Stimulated activated CD8-positive, alpha-beta memory T cell treated with anti-CD3 and anti-CD28 coated beads, Interleukin-4, amount 100 ng/mL, for 48 hours (primary cell): ENCODE data around the gene FUT2.
A peak's percentile ranks its signal among the peaks of the same experiment; 100 is the strongest.
"Not testable (repeated sequence)": the region's sequence is repeated elsewhere in the genome, so short reads cannot be mapped to it uniquely, and the experiment has no call there.

Source experiments
- DNase-seq: peaks from one replicate; pipeline ENCODE4 v3.0.0-alpha.2; 2020

FUT2 gene

GRCh38 chr19:48695743-48696352 lies at the start of gene FUT2:
TSS of gene FUT2 (plus strand) at chr19:48695971. CDS start at chr19:48702957, 6,986 bp downstream.
- no peak for DNase-seq

GRCh38 chr19:48646001-48646721 lies 49.6 kb upstream of the FUT2 start, which contains the start of gene CA11:
TSS of gene CA11 (minus strand) at chr19:48646187. CDS start at chr19:48645632, 555 bp downstream.
- peak; percentile 92 for DNase-seq

- no peak for DNase-seq
Observed at GRCh38 chr19:48646722-48647216, 49.0 kb upstream of the FUT2 start.

- no peak for DNase-seq
Observed at GRCh38 chr19:48648134-48648533, 47.6 kb upstream of the FUT2 start.

GRCh38 chr19:48650974-48651682 lies 44.6 kb upstream of the FUT2 start:
- DNase-seq = no peak

- DNase-seq = no peak
Observed at GRCh38 chr19:48651683-48652048, 44.1 kb upstream of the FUT2 start.

- DNase-seq = no peak
Observed at GRCh38 chr19:48654299-48655059, 41.3 kb upstream of the FUT2 start.

GRCh38 chr19:48656840-48657474 lies 38.8 kb upstream of the FUT2 start:
- no peak for DNase-seq

GRCh38 chr19:48657828-48658227 lies 37.9 kb upstream of the FUT2 start:
- DNase-seq = not testable (repeated sequence)

- no peak for DNase-seq
Observed at GRCh38 chr19:48658483-48658882, 37.3 kb upstream of the FUT2 start.

GRCh38 chr19:48659768-48660167 lies 36.0 kb upstream of the FUT2 start:
- no peak for DNase-seq

- peak; percentile 91 for DNase-seq
Observed at GRCh38 chr19:48660852-48661710, 34.7 kb upstream of the FUT2 start.

- no peak for DNase-seq
Observed at GRCh38 chr19:48661711-48662090, 34.1 kb upstream of the FUT2 start.

GRCh38 chr19:48663667-48664066 lies 32.1 kb upstream of the FUT2 start:
- DNase-seq = no peak

GRCh38 chr19:48664476-48664875 lies 31.3 kb upstream of the FUT2 start:
- DNase-seq = no peak

- no peak for DNase-seq
Observed at GRCh38 chr19:48665786-48666185, 30.0 kb upstream of the FUT2 start.

GRCh38 chr19:48668332-48668731 lies 27.4 kb upstream of the FUT2 start:
- no peak for DNase-seq

- DNase-seq = no peak
Observed at GRCh38 chr19:48668761-48669160, 27.0 kb upstream of the FUT2 start.

GRCh38 chr19:48669903-48670668 lies 25.7 kb upstream of the FUT2 start:
- DNase-seq = no peak

- DNase-seq = no peak
Observed at GRCh38 chr19:48670699-48671445, 24.9 kb upstream of the FUT2 start.
